ENCODE results near the gene ERLEC1. TPM values are rescaled to one million over a fixed set of nuclear protein-coding genes. Genes with fewer than 3 reads are reported as not detected.
A peak's percentile ranks its signal among the peaks of the same experiment; 100 is the strongest.

ERLEC1 gene
- total RNA-seq, 5 donors from 2014 or later (not counting 1 experiment from before 2014, with no cell fraction given) = 16.7 to 28.3 (median 25.2) TPM

- Mint-ChIP-seq H3K4me3 (no peak within 1 kb of the TSS), H3K27ac (no peak within 1 kb of the TSS), H3K27me3 (no peaks in the 10 kb centered on the region), H3K9me3 (no peaks in the 10 kb centered on the region), H3K4me1 (peaks cover 13 to 32% (median 20%) of the 10 kb centered on the region in 3 donors), H3K36me3 (peaks cover 27% of the 10 kb centered on the region)
- WGBS (ENCODE audit: insufficient coverage) = 98% methylated on average over 65 of the region's 72 CpGs
- CTCF ChIA-PET = no interaction called here
- no peaks in the 10 kb centered on the region for H3K9me3 ChIP-seq
- H3K27ac ChIP-seq (ENCODE audit: low read length) = no peak within 1 kb of the TSS
- no peak for DNase-seq
- H3K4me3 ChIP-seq (ENCODE audit: control insufficient read depth in 1 of 2, extremely low read depth in 1 of 2, low read length in 1 of 2) = no peak within 1 kb of the TSS
- no peaks in the 10 kb centered on the region for H3K27me3 ChIP-seq (replicated peaks in 1 of 2; ENCODE audit: control insufficient read depth in 2 of 2, extremely low read depth in 1 of 2, insufficient read depth in 2 of 2, low read length in 1 of 2)
- H3K4me1 ChIP-seq (ENCODE audit: control insufficient read depth in 1 of 2, extremely low read depth in 1 of 2, insufficient read depth in 2 of 2, low read length in 2 of 2) = no peaks in the 10 kb centered on the region
- H3K36me3 ChIP-seq (ENCODE audit: control insufficient read depth in 2 of 2, extremely low read depth in 1 of 2, insufficient read depth in 1 of 2, low read length in 1 of 2) = peaks cover 2 to 9% of the 10 kb centered on the region in 2 donors
- POLR2A ChIA-PET = no interaction called here
- ATAC-seq (replicated peaks in 1 of 4) = no peak
Measured at GRCh38 chr2:53859206-53860181, 72.7 kb downstream of the ERLEC1 start, which contains the start of gene GPR75. TSS of gene GPR75 (minus strand) at chr2:53859967. CDS start at chr2:53854756, 5,211 bp downstream.

- Mint-ChIP-seq H3K4me1 (peaks cover 13 to 28% (median 20%) of the 10 kb centered on the region in 3 donors), H3K9me3 (no peaks in the 10 kb centered on the region), H3K36me3 (peaks cover 44% of the 10 kb centered on the region), H3K27me3 (no peaks in the 10 kb centered on the region), H3K4me3 (no peak overlapping the region), H3K27ac (peak overlapping the region; percentile 71 to 86)
- ChIA-PET CTCF (interaction anchor here in 1 of 2 donors (0.5 kb wide), 1 partner anchor 96 kb away, joined by 6 read pairs; no protein-coding TSS in a partner anchor), POLR2A (interaction anchor here in 1 of 2 donors (0.6 kb wide), 2 partner anchors 18 to 125 kb away, joined by 3 read pairs; no protein-coding TSS in a partner anchor)
- H3K27me3 ChIP-seq (replicated peaks in 1 of 2; ENCODE audit: control insufficient read depth in 2 of 2, extremely low read depth in 1 of 2, insufficient read depth in 2 of 2, low read length in 1 of 2) = no peaks in the 10 kb centered on the region
- H3K27ac ChIP-seq (ENCODE audit: low read length) = no peak overlapping the region
- H3K36me3 ChIP-seq (ENCODE audit: control insufficient read depth in 2 of 2, extremely low read depth in 1 of 2, insufficient read depth in 1 of 2, low read length in 1 of 2) = peaks cover 9 to 24% of the 10 kb centered on the region in 2 donors
- H3K9me3 ChIP-seq = no peaks in the 10 kb centered on the region
- DNase-seq = no peak
- H3K4me1 ChIP-seq (ENCODE audit: control insufficient read depth in 1 of 2, extremely low read depth in 1 of 2, insufficient read depth in 2 of 2, low read length in 2 of 2) = no peaks in the 10 kb centered on the region
- peak in 2 of 4 experiments; percentile 36 to 75 for ATAC-seq (replicated peaks in 1 of 4)
- WGBS (ENCODE audit: insufficient coverage) = 40% methylated on average over 1 of the region's 5 CpGs
- no peak overlapping the region for H3K4me3 ChIP-seq (ENCODE audit: control insufficient read depth in 1 of 2, extremely low read depth in 1 of 2, low read length in 1 of 2)
Measured at GRCh38 chr2:53861824-53862223, 75.0 kb downstream of the ERLEC1 start.

- Histone ChIP-seq H3K4me3 (ENCODE audit: control insufficient read depth in 1 of 2, extremely low read depth in 1 of 2, low read length in 1 of 2) (no peak overlapping the region), H3K9me3 (no peaks in the 10 kb centered on the region), H3K27ac (ENCODE audit: low read length) (no peak overlapping the region), H3K36me3 (ENCODE audit: control insufficient read depth in 2 of 2, extremely low read depth in 1 of 2, insufficient read depth in 1 of 2, low read length in 1 of 2) (peaks cover 9 to 33% of the 10 kb centered on the region in 2 donors), H3K4me1 (ENCODE audit: control insufficient read depth in 1 of 2, extremely low read depth in 1 of 2, insufficient read depth in 2 of 2, low read length in 2 of 2) (no peaks in the 10 kb centered on the region), H3K27me3 (replicated peaks in 1 of 2; ENCODE audit: control insufficient read depth in 2 of 2, extremely low read depth in 1 of 2, insufficient read depth in 2 of 2, low read length in 1 of 2) (no peaks in the 10 kb centered on the region)
- Mint-ChIP-seq H3K4me3 (no peak overlapping the region), H3K27ac (no peak overlapping the region), H3K9me3 (no peaks in the 10 kb centered on the region), H3K27me3 (no peaks in the 10 kb centered on the region), H3K36me3 (peaks cover 50% of the 10 kb centered on the region), H3K4me1 (peaks cover 13 to 22% (median 20%) of the 10 kb centered on the region in 3 donors)
- ChIA-PET CTCF (no interaction called here), POLR2A (no interaction called here)
- no CpG with 5 or more reads among the region's 6 CpGs for WGBS (ENCODE audit: insufficient coverage)
- no peak for ATAC-seq (replicated peaks in 1 of 4)
- no peak for DNase-seq
Measured at GRCh38 chr2:53863538-53864227, 76.8 kb downstream of the ERLEC1 start.

DNA sequence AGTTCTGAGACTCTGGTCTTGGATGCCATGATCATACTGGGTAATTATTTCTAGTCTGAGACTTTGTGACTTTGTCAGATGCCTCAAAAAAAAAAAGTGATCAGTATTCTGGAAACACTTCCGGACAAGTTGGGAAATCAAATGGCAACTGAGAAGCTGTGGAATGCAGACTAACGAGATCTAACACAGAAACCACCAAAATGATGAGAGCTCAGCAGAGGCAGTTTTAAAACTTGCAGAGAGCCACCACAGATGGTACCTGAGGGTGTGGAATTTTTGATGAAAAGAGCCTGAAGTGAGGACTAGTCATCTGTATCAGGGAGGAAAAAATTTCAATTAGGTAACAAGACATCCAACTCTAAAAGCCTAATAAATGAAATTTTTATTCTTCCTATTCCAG, 78.4 kb downstream of the ERLEC1 start:
- peaks cover 7 to 43% of the 10 kb centered on the region in 2 donors for H3K36me3 ChIP-seq (ENCODE audit: control insufficient read depth in 2 of 2, extremely low read depth in 1 of 2, insufficient read depth in 1 of 2, low read length in 1 of 2)
- H3K4me1 Mint-ChIP-seq = peaks cover 13 to 22% (median 20%) of the 10 kb centered on the region in 3 donors
- no peak overlapping the region for H3K27ac Mint-ChIP-seq
- H3K27me3 Mint-ChIP-seq = no peaks in the 10 kb centered on the region
- H3K4me1 ChIP-seq (ENCODE audit: control insufficient read depth in 1 of 2, extremely low read depth in 1 of 2, insufficient read depth in 2 of 2, low read length in 2 of 2) = no peaks in the 10 kb centered on the region
- H3K27ac ChIP-seq (ENCODE audit: low read length) = no peak overlapping the region
- peaks cover 47% of the 10 kb centered on the region for H3K36me3 Mint-ChIP-seq
- H3K4me3 Mint-ChIP-seq = no peak overlapping the region
- DNase-seq (no peak), ATAC-seq (replicated peaks in 1 of 4) (no peak)
- ChIA-PET POLR2A (no interaction called here), CTCF (no interaction called here)
- WGBS (ENCODE audit: insufficient coverage) = 100% methylated on average over 2 of the region's 2 CpGs
- no peaks in the 10 kb centered on the region for H3K27me3 ChIP-seq (replicated peaks in 1 of 2; ENCODE audit: control insufficient read depth in 2 of 2, extremely low read depth in 1 of 2, insufficient read depth in 2 of 2, low read length in 1 of 2)
- H3K4me3 ChIP-seq (ENCODE audit: control insufficient read depth in 1 of 2, extremely low read depth in 1 of 2, low read length in 1 of 2) = no peak overlapping the region
- H3K9me3 Mint-ChIP-seq = no peaks in the 10 kb centered on the region
- no peaks in the 10 kb centered on the region for H3K9me3 ChIP-seq

DNA sequence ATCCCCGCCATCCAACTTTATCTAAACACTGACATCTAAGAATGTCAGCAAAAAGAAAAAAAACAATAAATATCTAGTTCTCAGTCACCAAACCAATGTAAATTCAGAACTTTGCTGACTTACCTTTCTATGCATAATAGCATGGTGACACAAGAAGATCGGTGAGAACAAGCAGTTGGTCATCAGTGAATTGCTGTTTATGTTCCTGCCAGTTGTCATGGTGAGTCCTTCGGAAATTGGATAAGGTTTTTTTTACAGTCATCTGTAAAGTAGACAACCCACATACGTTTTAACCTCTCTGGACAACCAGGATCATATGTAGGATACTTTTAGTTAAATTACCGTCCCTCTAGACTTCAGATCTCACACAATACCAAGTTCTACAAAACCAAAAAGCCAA, 79.1 kb downstream of the ERLEC1 start:
- Mint-ChIP-seq H3K9me3 (no peaks in the 10 kb centered on the region), H3K27me3 (no peaks in the 10 kb centered on the region), H3K27ac (no peak overlapping the region), H3K4me1 (peaks cover 13 to 22% (median 20%) of the 10 kb centered on the region in 3 donors), H3K4me3 (no peak overlapping the region), H3K36me3 (peaks cover 41% of the 10 kb centered on the region)
- POLR2A ChIA-PET = no interaction called here
- no peaks in the 10 kb centered on the region for H3K27me3 ChIP-seq (replicated peaks in 1 of 2; ENCODE audit: control insufficient read depth in 2 of 2, extremely low read depth in 1 of 2, insufficient read depth in 2 of 2, low read length in 1 of 2)
- no peak overlapping the region for H3K4me3 ChIP-seq (ENCODE audit: control insufficient read depth in 1 of 2, extremely low read depth in 1 of 2, low read length in 1 of 2)
- 91% methylated on average over 1 of the region's 5 CpGs for WGBS (ENCODE audit: insufficient coverage)
- H3K4me1 ChIP-seq (ENCODE audit: control insufficient read depth in 1 of 2, extremely low read depth in 1 of 2, insufficient read depth in 2 of 2, low read length in 2 of 2) = no peaks in the 10 kb centered on the region
- CTCF ChIA-PET = no interaction called here
- H3K27ac ChIP-seq (ENCODE audit: low read length) = no peak overlapping the region
- no peak for DNase-seq
- peaks cover 7 to 47% of the 10 kb centered on the region in 2 donors for H3K36me3 ChIP-seq (ENCODE audit: control insufficient read depth in 2 of 2, extremely low read depth in 1 of 2, insufficient read depth in 1 of 2, low read length in 1 of 2)
- ATAC-seq (replicated peaks in 1 of 4) = no peak
- H3K9me3 ChIP-seq = no peaks in the 10 kb centered on the region

DNA sequence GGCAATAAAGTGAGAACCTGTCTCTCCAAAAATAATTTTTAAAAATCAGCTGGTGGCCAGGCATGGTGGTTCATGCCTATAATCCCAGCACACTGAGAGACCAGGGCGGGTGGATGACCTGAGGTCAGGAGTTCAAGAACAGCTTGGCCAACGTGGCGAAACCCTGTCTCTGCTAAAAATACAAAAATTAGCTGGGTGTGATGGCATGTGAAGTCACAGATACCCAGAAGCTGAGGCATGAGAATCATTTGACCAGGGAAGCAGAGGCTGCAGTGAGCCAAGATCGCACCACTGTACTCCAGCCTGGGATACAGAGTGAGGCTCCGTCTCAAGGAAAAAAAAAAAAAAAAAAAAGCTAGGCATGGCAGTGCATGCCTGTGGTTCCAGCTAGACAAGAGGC, 80.3 kb downstream of the ERLEC1 start:
- ChIA-PET POLR2A (interaction anchor here in 1 of 2 donors (0.6 kb wide), 1 partner anchor 260 kb away, joined by 7 read pairs; no protein-coding TSS in a partner anchor), CTCF (no interaction called here)
- no peaks in the 10 kb centered on the region for H3K9me3 ChIP-seq
- H3K4me1 ChIP-seq (ENCODE audit: control insufficient read depth in 1 of 2, extremely low read depth in 1 of 2, insufficient read depth in 2 of 2, low read length in 2 of 2) = no peaks in the 10 kb centered on the region
- 94% methylated on average over 3 of the region's 5 CpGs for WGBS (ENCODE audit: insufficient coverage)
- Mint-ChIP-seq H3K9me3 (no peaks in the 10 kb centered on the region), H3K27me3 (no peaks in the 10 kb centered on the region), H3K4me3 (no peak overlapping the region), H3K27ac (no peak overlapping the region), H3K4me1 (peaks cover 6 to 11% (median 11%) of the 10 kb centered on the region in 3 donors), H3K36me3 (peaks cover 36% of the 10 kb centered on the region)
- H3K36me3 ChIP-seq (ENCODE audit: control insufficient read depth in 2 of 2, extremely low read depth in 1 of 2, insufficient read depth in 1 of 2, low read length in 1 of 2) = peaks cover 7 to 55% of the 10 kb centered on the region in 2 donors
- no peak overlapping the region for H3K27ac ChIP-seq (ENCODE audit: low read length)
- H3K4me3 ChIP-seq (ENCODE audit: control insufficient read depth in 1 of 2, extremely low read depth in 1 of 2, low read length in 1 of 2) = no peak overlapping the region
- DNase-seq (no peak), ATAC-seq (replicated peaks in 1 of 4) (no peak)
- no peaks in the 10 kb centered on the region for H3K27me3 ChIP-seq (replicated peaks in 1 of 2; ENCODE audit: control insufficient read depth in 2 of 2, extremely low read depth in 1 of 2, insufficient read depth in 2 of 2, low read length in 1 of 2)
